DLD1 (cell line): ENCODE data around the gene ZNF213.

Experiments used
- in situ Hi-C: cut with HindIII; loops from 2 replicates; pipeline ENCODE4 v1.10.0; 2017; ENCODE audit warnings: low sequenced_read_pairs

The ZNF213 gene, protein sequence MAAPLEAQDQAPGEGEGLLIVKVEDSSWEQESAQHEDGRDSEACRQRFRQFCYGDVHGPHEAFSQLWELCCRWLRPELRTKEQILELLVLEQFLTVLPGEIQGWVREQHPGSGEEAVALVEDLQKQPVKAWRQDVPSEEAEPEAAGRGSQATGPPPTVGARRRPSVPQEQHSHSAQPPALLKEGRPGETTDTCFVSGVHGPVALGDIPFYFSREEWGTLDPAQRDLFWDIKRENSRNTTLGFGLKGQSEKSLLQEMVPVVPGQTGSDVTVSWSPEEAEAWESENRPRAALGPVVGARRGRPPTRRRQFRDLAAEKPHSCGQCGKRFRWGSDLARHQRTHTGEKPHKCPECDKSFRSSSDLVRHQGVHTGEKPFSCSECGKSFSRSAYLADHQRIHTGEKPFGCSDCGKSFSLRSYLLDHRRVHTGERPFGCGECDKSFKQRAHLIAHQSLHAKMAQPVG

DNA sequence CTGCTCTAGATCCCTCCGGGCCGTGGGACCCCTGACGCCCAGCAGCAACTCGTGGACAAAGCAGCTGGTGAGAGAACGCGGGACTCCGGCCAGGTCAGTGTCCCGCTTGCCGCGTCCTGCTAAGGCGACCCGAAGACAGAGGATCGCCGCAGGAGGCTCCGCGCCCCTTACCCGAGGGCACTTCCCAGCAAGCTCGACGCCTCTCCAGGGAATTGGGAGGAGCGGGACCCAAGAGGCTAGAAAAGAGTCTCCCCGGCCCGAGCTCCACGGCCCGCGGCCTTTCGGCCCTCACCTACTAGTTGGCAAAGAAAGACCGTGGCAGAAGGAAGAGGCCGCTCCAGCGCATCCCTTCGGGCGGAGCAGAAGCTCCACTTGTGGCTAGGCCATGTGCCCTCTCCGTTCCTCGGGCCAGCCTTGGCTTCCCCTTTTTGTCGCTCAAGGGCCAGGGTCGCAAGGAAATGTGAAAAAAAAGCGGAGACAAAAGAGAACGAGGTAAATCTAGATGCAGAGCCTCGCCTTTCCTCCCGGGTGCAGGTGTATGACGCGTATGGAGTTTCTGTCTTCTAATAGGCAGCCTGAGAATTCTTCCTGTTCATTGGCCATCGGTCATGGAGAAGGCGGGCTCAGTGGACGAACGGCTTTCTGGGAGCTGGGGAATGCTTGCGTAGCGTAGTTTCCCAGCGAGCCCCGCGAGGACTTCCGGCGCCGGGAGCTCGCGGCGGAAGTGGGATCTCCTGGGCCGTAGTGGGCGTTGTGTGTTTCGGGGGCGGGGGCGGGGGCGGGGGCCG lies at the start of gene ZNF213:
TSS of gene ZNF213 (plus strand) at position 692 of the 788 bp plus-strand sequence. CDS start 2,252 bp downstream, outside the sequence.
- in situ Hi-C loops: no loop called here

- in situ Hi-C loops: no loop called here
Measured at GRCh38 chr16:3085868-3086595, 48.8 kb upstream of the ZNF213 start.

- in situ Hi-C loops: no loop called here
Measured at GRCh38 chr16:3086596-3087242, 48.1 kb upstream of the ZNF213 start.

DNA sequence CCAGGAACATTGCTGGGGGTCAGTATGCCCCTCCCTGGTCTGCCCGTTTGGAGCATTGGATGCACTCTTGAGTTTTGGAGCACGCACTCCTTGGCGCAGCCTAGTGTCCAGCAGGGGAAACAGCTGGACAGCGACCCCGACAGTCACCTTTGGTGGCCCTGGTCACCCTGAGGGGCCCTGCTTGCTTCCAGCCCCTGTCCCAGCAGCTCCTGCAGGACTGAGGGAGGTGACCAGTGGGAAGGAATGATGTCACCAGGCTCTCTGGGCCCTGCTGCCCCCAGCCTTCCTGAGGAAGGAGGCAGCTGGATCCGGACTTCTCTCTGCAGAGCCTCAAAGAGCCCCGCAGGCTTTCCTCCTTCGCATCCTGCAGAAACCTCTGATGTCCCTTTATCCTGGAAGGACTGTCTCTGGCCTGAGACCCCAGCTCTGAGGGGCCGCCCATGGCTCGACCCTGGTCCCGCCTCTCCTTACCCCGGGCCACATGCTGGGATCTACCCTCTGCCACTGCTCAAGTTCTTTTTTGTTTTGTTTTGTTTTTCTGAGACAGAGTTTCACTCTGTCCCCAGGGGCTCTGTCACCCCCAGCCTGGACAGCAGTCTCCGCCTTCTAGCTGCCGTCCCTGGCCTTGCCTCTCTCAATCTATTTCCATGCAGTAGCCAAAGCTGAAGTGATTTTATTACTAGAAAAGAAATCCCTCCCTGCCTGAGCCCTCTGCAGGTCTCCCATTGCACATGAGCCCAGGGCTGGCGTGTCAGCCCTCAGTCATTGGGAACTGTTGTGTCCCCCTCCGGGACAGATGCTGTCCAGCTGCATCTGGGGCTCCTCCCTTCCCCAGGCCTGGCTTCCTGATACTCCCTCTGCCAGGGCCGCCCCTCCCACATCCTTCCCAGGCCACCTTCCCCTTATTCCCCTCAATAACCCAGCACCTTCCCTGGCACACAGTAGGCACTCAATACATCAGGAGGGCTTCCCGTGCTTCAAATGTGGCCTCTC lies 47.3 kb upstream of the ZNF213 start:
- in situ Hi-C loops: no loop called here

GRCh38 chr16:3088450-3088849 lies 46.4 kb upstream of the ZNF213 start:
- in situ Hi-C loops: no loop called here

DNA sequence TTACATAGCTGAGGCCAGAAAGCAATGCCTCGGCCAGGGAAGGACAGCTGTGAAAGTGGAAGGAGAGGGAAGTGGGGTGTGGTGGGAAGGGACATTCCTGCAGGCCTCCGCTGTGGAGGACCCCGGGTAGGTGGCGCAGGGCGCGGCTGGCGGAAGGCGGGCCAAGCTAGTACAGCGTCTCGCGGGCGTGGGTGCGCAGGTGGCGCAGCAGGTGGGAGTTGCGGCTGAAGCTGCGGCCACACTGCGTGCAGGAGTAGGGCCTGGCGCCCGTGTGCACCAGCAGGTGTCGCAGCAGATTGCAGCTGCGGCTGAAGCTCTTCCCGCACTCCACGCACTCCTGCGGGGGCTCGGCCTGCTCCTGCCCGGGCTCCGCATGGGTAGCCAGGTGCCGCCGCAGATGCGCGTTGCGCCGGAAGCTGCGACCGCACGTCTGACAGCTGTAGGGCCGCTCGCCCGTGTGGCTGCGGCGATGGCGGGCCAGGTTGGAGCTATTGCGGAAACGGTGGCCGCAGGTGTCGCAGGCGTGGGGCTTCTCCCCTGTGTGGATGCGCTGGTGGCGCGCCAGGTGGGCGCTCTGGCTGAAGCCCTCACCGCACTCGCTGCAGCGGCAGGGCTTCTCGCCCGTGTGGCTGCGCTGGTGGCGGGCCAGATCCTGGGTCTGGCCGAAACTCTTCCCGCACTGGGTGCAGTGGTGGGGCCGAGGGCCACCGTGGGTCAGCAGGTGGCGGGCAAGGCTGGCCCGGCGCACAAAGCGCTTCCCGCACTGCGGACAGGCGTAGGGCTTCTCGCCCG lies 45.7 kb upstream of the ZNF213 start:
- in situ Hi-C loops: no loop called here

DNA sequence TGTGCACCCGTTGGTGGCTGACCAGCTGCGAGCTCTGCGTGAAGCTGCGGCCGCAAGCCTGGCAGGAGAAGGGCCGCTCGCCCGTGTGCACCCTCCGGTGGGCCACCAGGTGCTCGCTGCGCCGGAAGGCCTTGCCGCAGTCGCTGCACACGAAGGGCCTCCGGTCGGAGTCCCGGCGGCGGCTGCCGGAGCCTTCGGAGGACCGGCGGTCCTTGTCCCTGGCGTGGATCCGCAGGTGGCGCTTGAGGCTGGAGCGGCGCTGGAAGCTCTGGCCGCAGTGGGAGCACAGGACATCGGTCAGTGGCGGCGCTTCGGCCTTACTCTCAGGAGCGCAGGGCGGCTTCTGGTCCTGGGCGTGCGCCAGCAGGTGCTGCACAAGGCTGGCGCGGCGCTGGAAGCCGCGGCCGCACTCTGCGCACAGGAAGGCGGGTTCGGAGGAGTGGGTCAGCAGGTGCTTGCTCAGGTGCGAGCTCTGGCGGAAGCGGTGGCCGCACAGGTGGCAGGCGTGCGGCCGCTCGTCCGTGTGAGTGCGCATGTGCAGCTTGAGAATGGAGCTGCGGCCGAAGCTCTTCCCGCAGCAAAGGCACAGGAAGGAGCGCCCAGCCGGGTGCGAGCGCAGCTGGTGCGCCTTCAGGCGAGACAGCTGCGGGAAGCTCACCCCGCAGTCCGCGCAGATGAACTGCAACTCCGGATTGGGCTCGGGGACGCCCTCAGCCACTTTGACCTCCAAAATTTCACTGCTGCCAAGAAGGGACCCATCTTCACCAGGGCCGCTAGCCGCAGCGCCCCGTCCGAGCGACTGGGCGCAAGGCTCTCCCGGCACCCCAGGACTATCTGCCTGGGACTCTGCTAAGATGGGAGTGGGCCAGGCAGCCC lies 44.9 kb upstream of the ZNF213 start:
- in situ Hi-C loops: no loop called here

DNA sequence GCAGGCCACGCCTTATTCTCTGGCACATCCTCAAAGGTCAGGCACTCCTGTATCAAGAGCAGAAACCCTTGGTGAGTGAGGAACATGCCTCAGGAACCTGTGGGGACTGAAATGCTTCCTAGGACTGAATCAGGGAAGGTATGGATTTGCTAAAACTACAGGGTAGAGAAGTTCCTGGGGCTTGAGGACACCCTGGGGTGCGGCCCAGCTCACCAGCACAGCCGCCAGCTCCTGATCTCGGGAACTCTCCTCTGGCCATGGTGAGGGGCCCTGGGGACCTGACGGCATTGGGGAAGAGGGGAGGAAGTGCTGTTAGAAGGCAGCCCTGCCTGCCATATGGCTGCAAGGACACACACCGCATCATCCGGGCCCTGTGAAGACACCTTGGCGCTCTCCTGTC lies 43.3 kb upstream of the ZNF213 start:
- in situ Hi-C loops: no loop called here

DNA sequence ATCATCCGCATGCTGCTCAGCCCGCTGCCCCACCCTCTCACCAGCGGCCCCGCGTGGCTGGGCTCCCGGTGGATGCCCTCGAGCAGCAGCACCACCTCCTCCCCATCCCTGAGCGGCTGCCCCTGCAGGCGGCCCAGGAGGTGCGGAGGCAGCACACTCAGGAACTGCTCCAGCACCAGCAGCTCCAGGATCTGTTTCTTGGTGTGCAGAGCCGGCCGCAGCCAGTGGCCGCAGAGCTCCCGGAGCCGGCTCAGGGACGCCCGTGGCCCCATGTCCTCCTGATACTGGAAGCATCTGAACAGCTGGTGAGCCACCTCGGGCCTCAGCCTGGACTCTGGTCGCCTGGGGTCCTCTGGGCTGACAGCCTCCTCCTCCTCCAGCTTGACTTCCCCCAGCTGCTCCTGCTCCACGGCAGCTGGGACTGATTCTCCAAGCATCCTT lies 42.3 kb upstream of the ZNF213 start:
- in situ Hi-C loops: no loop called here

DNA sequence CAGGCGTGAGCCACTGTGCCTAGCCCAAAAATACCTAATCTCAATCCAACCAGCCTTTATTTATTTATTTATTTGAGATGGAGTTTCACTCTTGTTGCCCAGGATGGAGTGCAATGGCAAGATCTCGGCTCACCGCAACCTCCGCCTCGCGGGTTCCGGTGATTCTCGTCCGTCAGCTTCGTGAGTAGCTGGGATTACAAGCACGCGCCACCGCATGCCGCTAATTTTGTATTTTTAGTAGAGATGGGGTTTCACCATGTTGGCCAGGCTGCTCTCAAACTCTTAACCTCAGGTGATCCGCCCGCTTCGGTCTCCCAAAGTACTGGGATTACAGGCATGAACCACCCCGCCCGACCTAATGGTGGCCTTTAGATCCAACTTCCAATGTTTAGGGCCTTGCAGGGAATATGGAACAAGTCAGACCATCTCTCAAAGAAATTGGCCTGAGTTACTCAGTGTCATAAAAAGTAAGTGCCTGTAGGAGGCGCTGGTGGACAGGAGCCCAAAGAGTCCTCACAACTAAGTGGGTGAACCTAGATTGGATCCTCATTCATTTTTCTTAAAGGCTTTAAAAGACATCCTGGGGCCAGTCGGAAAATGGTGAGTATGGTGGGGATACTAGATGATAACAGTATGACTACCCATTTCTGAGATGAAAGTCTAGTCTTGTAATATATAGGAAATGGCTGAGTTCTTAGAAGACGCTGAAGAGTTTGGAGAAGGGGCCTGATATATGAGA lies 40.4 kb upstream of the ZNF213 start:
- in situ Hi-C loops: no loop called here

- in situ Hi-C loops: no loop called here
Measured at GRCh38 chr16:3095869-3096268, 39.0 kb upstream of the ZNF213 start.

DNA sequence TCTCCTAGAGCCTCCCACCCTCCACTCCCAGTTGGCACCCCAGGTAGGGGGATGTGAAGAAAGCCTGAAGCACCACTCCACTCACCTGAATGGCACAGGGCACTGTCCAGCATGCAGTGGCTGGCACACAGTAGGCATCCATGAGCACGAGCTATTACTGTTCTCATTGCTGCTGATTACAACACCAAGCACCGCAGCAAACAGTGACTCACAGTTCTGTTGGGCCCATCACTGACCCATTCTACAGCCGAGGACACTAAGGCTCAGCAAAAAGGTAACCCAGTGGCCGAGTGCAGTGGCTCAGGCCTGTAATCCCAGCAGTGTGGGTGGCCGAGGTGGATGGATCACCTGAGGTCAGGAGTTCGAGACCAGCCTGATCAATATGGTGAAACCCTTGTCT lies 38.5 kb upstream of the ZNF213 start:
- in situ Hi-C loops: no loop called here

- in situ Hi-C loops: no loop called here
Measured at GRCh38 chr16:3097266-3097665, 37.6 kb upstream of the ZNF213 start.

DNA sequence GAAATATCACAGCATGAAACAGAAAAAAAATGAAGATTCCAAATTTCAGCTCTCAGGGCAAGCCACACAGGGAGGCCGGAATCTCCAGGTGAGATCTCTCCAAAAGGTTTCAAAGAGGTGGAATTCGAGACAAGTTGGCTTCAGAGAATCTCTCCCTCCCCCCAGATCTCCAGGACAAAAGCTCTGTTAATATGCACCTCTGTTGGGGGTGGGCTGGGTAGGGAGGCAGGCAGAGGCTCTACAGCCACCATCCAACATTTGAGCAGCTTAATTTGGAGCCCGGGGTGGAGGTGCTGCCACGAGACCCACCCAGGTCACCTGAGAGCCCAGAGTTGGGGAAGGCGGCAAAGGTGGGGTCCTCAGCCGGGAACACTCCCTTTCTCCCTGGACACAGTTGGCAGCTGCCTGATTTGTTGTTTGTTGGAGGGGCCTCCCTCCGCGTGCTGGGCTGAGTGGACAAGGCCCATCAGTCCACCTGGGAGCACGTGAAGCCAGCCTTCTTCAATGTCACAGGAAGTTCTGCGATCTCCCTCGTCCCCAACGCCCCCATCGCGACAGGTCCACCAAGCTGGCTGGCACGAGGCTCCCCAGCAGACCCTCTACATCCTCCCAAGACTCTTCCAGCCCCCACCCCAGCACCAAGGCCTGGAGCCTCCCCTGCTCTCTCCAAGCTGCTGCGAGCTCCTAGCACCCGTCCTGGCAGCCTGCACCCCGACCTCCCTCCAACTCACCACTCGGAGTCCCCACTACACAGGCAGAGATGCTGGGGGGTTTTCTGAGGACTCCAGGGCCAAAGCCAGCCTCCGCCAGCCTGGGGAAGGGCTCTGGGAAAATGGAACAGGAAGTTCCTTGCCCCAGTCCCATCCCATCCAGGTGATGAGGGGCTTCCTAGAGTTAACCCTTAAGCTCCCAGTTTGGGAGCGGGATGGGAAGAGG lies 36.1 kb upstream of the ZNF213 start, which contains the start of gene ZSCAN10:
TSS of gene ZSCAN10 (minus strand) at position 836 of the 936 bp plus-strand sequence. CDS start 6,357 bp downstream, outside the sequence.
- in situ Hi-C loops: no loop called here

DNA sequence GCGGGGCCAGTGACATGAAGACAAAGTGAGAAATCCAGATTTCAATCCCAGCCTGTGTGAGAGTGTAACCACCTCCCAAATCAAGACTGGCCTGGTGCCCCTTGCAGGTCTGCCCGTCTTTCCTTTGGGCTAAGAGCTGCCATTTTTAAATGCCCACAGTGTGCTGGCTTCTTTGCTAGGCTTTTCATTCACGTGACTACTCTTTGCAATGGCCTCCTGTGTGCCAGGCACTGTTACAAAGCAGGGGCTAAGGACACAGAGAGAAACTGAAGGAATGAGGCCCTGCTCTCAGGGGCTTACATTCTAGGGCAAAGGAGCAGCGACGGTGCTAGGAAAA lies 35.5 kb upstream of the ZNF213 start:
- in situ Hi-C loops: no loop called here
